ENCODE measurements around the gene SUCO.

GRCh38 chr1:172532183-172532699 is 709 bp upstream of the SUCO start:
- TF ChIP-seq LEF1 (IDR thresholded peaks at IDR 0.05; ENCODE audit: borderline replicate concordance) (no peak), ELF4 (IDR thresholded peaks at IDR 0.05) (no peak), PKNOX1 (IDR thresholded peaks at IDR 0.05) (no peak), FOXK2 (IDR thresholded peaks at IDR 0.05) (no peak), SUZ12 (IDR thresholded peaks at IDR 0.05) (no peak), CTBP1 (IDR thresholded peaks at IDR 0.05; ENCODE audit: borderline replicate concordance) (no peak), FOXM1 (IDR thresholded peaks at IDR 0.05; ENCODE audit: borderline replicate concordance) (0 out of 2 replicates have a peak, but pooled peaks have one; percentile 50), NFRKB (IDR thresholded peaks at IDR 0.05) (no peak), HDGF (IDR thresholded peaks at IDR 0.05; ENCODE audit: borderline replicate concordance) (no peak), TARDBP (IDR thresholded peaks at IDR 0.05) (no peak), ARNT (IDR thresholded peaks at IDR 0.05) (no peak), BHLHE40 (IDR thresholded peaks at IDR 0.05; ENCODE audit: borderline replicate concordance) (peak; percentile 51; the same call in 1 of the 2 replicates)

All from HEK293T (cell line).